ENCODE measurements around the gene UBA3.

The UBA3 gene

GRCh38 chr3:69116897-69117296 lies 36.7 kb upstream of the UBA3 start:
- H4K20me1 ChIP-seq (ENCODE audit: insufficient read depth, low read length) = no peaks in the 10 kb centered on the region
- no peaks in the 10 kb centered on the region for H3K9me3 ChIP-seq (replicated peaks; ENCODE audit: insufficient read depth, low read length)
- H3K9me2 ChIP-seq (replicated peaks; ENCODE audit: insufficient read depth, low read length) = no peaks in the 10 kb centered on the region
- no peak overlapping the region for H3K9ac ChIP-seq (ENCODE audit: low read length)
- 0 out of 2 replicates have a peak, but pooled peaks cover 5% of the 10 kb centered on the region for H3F3A ChIP-seq (ENCODE audit: insufficient read depth, low read length)
- H3K27me3 ChIP-seq (replicated peaks; ENCODE audit: insufficient read depth, low read length) = no peaks in the 10 kb centered on the region
- no peaks in the 10 kb centered on the region for H3K36me3 ChIP-seq (replicated peaks; ENCODE audit: insufficient read depth, low read length)
- no peak overlapping the region for H3K27ac ChIP-seq (ENCODE audit: low read length)
- H3K4me2 ChIP-seq (ENCODE audit: low read depth, low read length) = no peak overlapping the region
- no peaks in the 10 kb centered on the region for H3K79me2 ChIP-seq (ENCODE audit: low read length)
- no peak for TF ChIP-seq CTCF (IDR thresholded peaks at IDR 0.05; ENCODE audit: low read length)
- no peak for TF ChIP-seq EZH2phosphoT487 (IDR thresholded peaks at IDR 0.05; ENCODE audit: low read length)
- no peak for TF ChIP-seq EZH2 (optimal IDR thresholded peaks at IDR 0.05; ENCODE audit: low read depth, low read length)
- no peak overlapping the region for H2AFZ ChIP-seq (ENCODE audit: low read length)
- peaks cover 25% of the 10 kb centered on the region for H3K4me1 ChIP-seq (ENCODE audit: low read length)
- no peak for DNase-seq
- no peak overlapping the region for H3K4me3 ChIP-seq (ENCODE audit: low read length)

- Histone ChIP-seq H3K4me3 (ENCODE audit: low read length) (no peak overlapping the region; the same call in 1 of the 2 replicates), H3K9ac (ENCODE audit: low read length) (no peak overlapping the region), H3F3A (ENCODE audit: insufficient read depth, low read length) (0 out of 2 replicates have a peak, but pooled peaks cover 5% of the 10 kb centered on the region), H3K9me3 (replicated peaks; ENCODE audit: insufficient read depth, low read length) (no peaks in the 10 kb centered on the region), H2AFZ (ENCODE audit: low read length) (peak overlapping the region; percentile 31; the same call in 1 of the 2 replicates), H3K27ac (ENCODE audit: low read length) (peak overlapping the region; percentile 15; the same call in 1 of the 2 replicates), H3K4me2 (ENCODE audit: low read depth, low read length) (peak overlapping the region; percentile 44), H3K79me2 (ENCODE audit: low read length) (no peaks in the 10 kb centered on the region), H3K9me2 (replicated peaks; ENCODE audit: insufficient read depth, low read length) (no peaks in the 10 kb centered on the region), H3K4me1 (ENCODE audit: low read length) (peaks cover 25% of the 10 kb centered on the region), H3K36me3 (replicated peaks; ENCODE audit: insufficient read depth, low read length) (no peaks in the 10 kb centered on the region), H3K27me3 (replicated peaks; ENCODE audit: insufficient read depth, low read length) (no peaks in the 10 kb centered on the region), H4K20me1 (ENCODE audit: insufficient read depth, low read length) (no peaks in the 10 kb centered on the region)
- no peak for DNase-seq
- TF ChIP-seq EZH2 (optimal IDR thresholded peaks at IDR 0.05; ENCODE audit: low read depth, low read length) (no peak), CTCF (IDR thresholded peaks at IDR 0.05; ENCODE audit: low read length) (no peak), EZH2phosphoT487 (IDR thresholded peaks at IDR 0.05; ENCODE audit: low read length) (no peak)
Observed at GRCh38 chr3:69116162-69116561, 36.0 kb upstream of the UBA3 start.

- 0 out of 2 replicates have a peak, but pooled peaks cover 5% of the 10 kb centered on the region for H3F3A ChIP-seq (ENCODE audit: insufficient read depth, low read length)
- no peaks in the 10 kb centered on the region for H3K79me2 ChIP-seq (ENCODE audit: low read length)
- H3K9ac ChIP-seq (ENCODE audit: low read length) = no peak overlapping the region
- TF ChIP-seq EZH2phosphoT487 (IDR thresholded peaks at IDR 0.05; ENCODE audit: low read length) (no peak), EZH2 (optimal IDR thresholded peaks at IDR 0.05; ENCODE audit: low read depth, low read length) (no peak)
- H3K9me3 ChIP-seq (replicated peaks; ENCODE audit: insufficient read depth, low read length) = no peaks in the 10 kb centered on the region
- H3K27me3 ChIP-seq (replicated peaks; ENCODE audit: insufficient read depth, low read length) = no peaks in the 10 kb centered on the region
- H3K4me3 ChIP-seq (ENCODE audit: low read length) = no peak overlapping the region; the same call in 1 of the 2 replicates
- H4K20me1 ChIP-seq (ENCODE audit: insufficient read depth, low read length) = no peaks in the 10 kb centered on the region
- peak; percentile 59 for DNase-seq
- H3K36me3 ChIP-seq (replicated peaks; ENCODE audit: insufficient read depth, low read length) = no peaks in the 10 kb centered on the region
- H3K9me2 ChIP-seq (replicated peaks; ENCODE audit: insufficient read depth, low read length) = no peaks in the 10 kb centered on the region
- peaks cover 25% of the 10 kb centered on the region for H3K4me1 ChIP-seq (ENCODE audit: low read length)
- H3K4me2 ChIP-seq (ENCODE audit: low read depth, low read length) = peak overlapping the region; percentile 44
- H3K27ac ChIP-seq (ENCODE audit: low read length) = peak overlapping the region; percentile 15; the same call in 1 of the 2 replicates
- H2AFZ ChIP-seq (ENCODE audit: low read length) = peak overlapping the region; percentile 31
Observed at GRCh38 chr3:69115731-69116130, 35.6 kb upstream of the UBA3 start.

GRCh38 chr3:69113536-69113935 lies 33.4 kb upstream of the UBA3 start:
- Histone ChIP-seq H3K9me3 (replicated peaks; ENCODE audit: insufficient read depth, low read length) (no peaks in the 10 kb centered on the region), H3K9me2 (replicated peaks; ENCODE audit: insufficient read depth, low read length) (no peaks in the 10 kb centered on the region), H3K4me2 (ENCODE audit: low read depth, low read length) (no peak overlapping the region), H3K9ac (ENCODE audit: low read length) (no peak overlapping the region), H3F3A (ENCODE audit: insufficient read depth, low read length) (0 out of 2 replicates have a peak, but pooled peaks cover 5% of the 10 kb centered on the region), H3K79me2 (ENCODE audit: low read length) (no peaks in the 10 kb centered on the region), H3K4me3 (ENCODE audit: low read length) (no peak overlapping the region), H3K36me3 (replicated peaks; ENCODE audit: insufficient read depth, low read length) (no peaks in the 10 kb centered on the region), H4K20me1 (ENCODE audit: insufficient read depth, low read length) (no peaks in the 10 kb centered on the region), H3K4me1 (ENCODE audit: low read length) (peaks cover 25% of the 10 kb centered on the region), H3K27me3 (replicated peaks; ENCODE audit: insufficient read depth, low read length) (no peaks in the 10 kb centered on the region), H2AFZ (ENCODE audit: low read length) (no peak overlapping the region), H3K27ac (ENCODE audit: low read length) (no peak overlapping the region)
- no peak for DNase-seq
- no peak for TF ChIP-seq EZH2 (optimal IDR thresholded peaks at IDR 0.05; ENCODE audit: low read depth, low read length)
- TF ChIP-seq EZH2phosphoT487 (IDR thresholded peaks at IDR 0.05; ENCODE audit: low read length) = no peak
- no peak for TF ChIP-seq CTCF (IDR thresholded peaks at IDR 0.05; ENCODE audit: low read length)
